Sigmoid colon (tissue), 7 donors: ENCODE data around the gene SDK2. TPM values are rescaled to one million over a fixed set of nuclear protein-coding genes. Genes with fewer than 3 reads are reported as not detected.

Experiments used
- DNase-seq: peaks from one replicate; pipeline ENCODE4 v3.0.0-alpha.2; 2019
- H3K27ac ChIP-seq, 4 donors: fragments of 200-600 bp; sonication (generic); one replicate each; pipeline ENCODE4 v1.5.1; 2016 to 2019; ENCODE audit warnings: mild to moderate bottlenecking in 1 of 4
- H3K27me3 ChIP-seq, 3 donors: fragments of 200-600 bp; sonication (generic); one replicate each; pipeline ENCODE4 v1.5.1; 2019; ENCODE audit warnings: mild to moderate bottlenecking in 1 of 3
- H3K36me3 ChIP-seq, 4 donors: fragments of 200-600 bp; sonication (generic); one replicate each; pipeline ENCODE4 v1.5.1; 2016 to 2019
- H3K4me1 ChIP-seq, 4 donors: fragments of 200-600 bp; sonication (generic); one replicate each; pipeline ENCODE4 v1.5.1; 2017 to 2019
- H3K4me3 ChIP-seq, 4 donors: fragments of 200-600 bp; sonication (generic); one replicate each; pipeline ENCODE4 v1.5.1; 2017 to 2019; ENCODE audit warnings: mild to moderate bottlenecking in 2 of 4, moderate library complexity in 1 of 4
- H3K9me3 ChIP-seq, 4 donors: fragments of 200-600 bp in 3 of 4; sonication (generic) in 3 of 4; one replicate each; pipeline versions ENCODE4 v1.5.1 to v1.6.1; 2013 to 2019
- CTCF ChIP-seq, 4 experiments: fragments of 450-650 bp in 3 of 4; fragments of 200-600 bp in 1 of 4; IDR thresholded peaks; one replicate each; pipeline ENCODE4 v1.5.1; 2016 to 2019; ENCODE audit warnings: antibody characterized with exemption in 4 of 4, mild to moderate bottlenecking in 3 of 4, moderate library complexity in 2 of 4
- EP300 ChIP-seq, 4 donors: sonication (generic); formaldehyde crosslinking; IDR thresholded peaks; one replicate each; pipeline ENCODE4 v1.6.1; 2017; ENCODE audit warnings: antibody characterized with exemption in 4 of 4
- POLR2A ChIP-seq, 2 donors: fragments of 450-650 bp; IDR thresholded peaks; one replicate each; pipeline ENCODE4 v1.6.1; 2016; ENCODE audit warnings: antibody characterized with exemption in 2 of 2, mild to moderate bottlenecking in 2 of 2, moderate library complexity in 2 of 2
- POLR2AphosphoS5 ChIP-seq, 4 donors: sonication (generic); formaldehyde crosslinking; IDR thresholded peaks; one replicate each; pipeline ENCODE4 v1.6.1; 2017; ENCODE audit warnings: antibody characterized with exemption in 4 of 4
- WGBS, 2 donors: extraction: QIAGEN DNeasy Blood & Tissue Kit; methylation state at CpG; one replicate each; pipeline ENCODE4 v1.1.7; 2013; 5-methylcytosine and 5-hydroxymethylcytosine counted together
- intact Hi-C: fragments of 100-400 bp; cut with DNase I; formaldehyde crosslinking; loops from one replicate; pipeline ENCODE4 v1.15.1; 2023
- polyA plus RNA-seq, 3 donors: library from polyadenylated mRNA; stranded (reverse); fragments of 200-250 nt; gene quantifications; one replicate each; pipeline ENCODE4 v1.2.3, GENCODE V29; 2013
- total RNA-seq, 4 donors: library from RNA; depleted of rRNA; stranded (reverse); fragments of >200 nt; gene quantifications; one replicate each; pipeline ENCODE4 v1.1.0, GENCODE V29; 2016
- donor health status: healthy with polysubstance abuse.
- donor health status: Bipolar disorder and iron deficiency.
- donor health status: healthy.

SDK2 gene
- total and polyA plus RNA-seq, 7 donors, result under 0.01 to 1.9 (median 0.71) TPM

GRCh38 chr17:73568934-73569333 lies 75.3 kb downstream of the SDK2 start:
- DNase-seq, result no peak
- Histone ChIP-seq H3K9me3 (no peaks in the 10 kb centered on the region), H3K27me3 (peaks cover 0 to 9% (median 0%) of the 10 kb centered on the region in 3 donors), H3K4me3 (no peak overlapping the region), H3K4me1 (no peaks in the 10 kb centered on the region), H3K36me3 (no peaks in the 10 kb centered on the region), H3K27ac (no peak overlapping the region)
- 98% methylated on average over 3 of the region's 3 CpGs for whole genome bisulfite sequencing, 2 donors
- TF ChIP-seq CTCF (IDR thresholded peaks at IDR 0.05) (no peak), POLR2AphosphoS5 (IDR thresholded peaks at IDR 0.05) (no peak), POLR2A (IDR thresholded peaks at IDR 0.05) (no peak), EP300 (IDR thresholded peaks at IDR 0.05) (no peak)
- intact Hi-C loops, result no loop called here

GRCh38 chr17:73566905-73567782 lies 77.1 kb downstream of the SDK2 start:
- intact Hi-C loops, result no loop called here
- H3K27me3 ChIP-seq, result peaks cover 0 to 4% (median 0%) of the 10 kb centered on the region in 3 donors
- H3K27ac ChIP-seq, result no peak overlapping the region
- H3K36me3 ChIP-seq, result no peaks in the 10 kb centered on the region
- TF ChIP-seq POLR2A (IDR thresholded peaks at IDR 0.05) (no peak), POLR2AphosphoS5 (IDR thresholded peaks at IDR 0.05) (no peak), CTCF (IDR thresholded peaks at IDR 0.05) (no peak), EP300 (IDR thresholded peaks at IDR 0.05) (no peak)
- DNase-seq, result no peak
- H3K4me1 ChIP-seq, result no peaks in the 10 kb centered on the region
- 59 to 77% methylated on average over 11 of the region's 11 CpGs for WGBS, 2 donors
- H3K9me3 ChIP-seq, result no peaks in the 10 kb centered on the region
- H3K4me3 ChIP-seq, result no peak overlapping the region

- H3K9me3 ChIP-seq, result no peaks in the 10 kb centered on the region
- peaks cover 0 to 18% (median 0%) of the 10 kb centered on the region in 3 donors for H3K27me3 ChIP-seq
- no peaks in the 10 kb centered on the region for H3K36me3 ChIP-seq
- no peak overlapping the region for H3K27ac ChIP-seq
- TF ChIP-seq POLR2AphosphoS5 (IDR thresholded peaks at IDR 0.05) (no peak), POLR2A (IDR thresholded peaks at IDR 0.05) (no peak), CTCF (IDR thresholded peaks at IDR 0.05) (no peak), EP300 (IDR thresholded peaks at IDR 0.05) (no peak)
- intact Hi-C loops, result no loop called here
- no peak for DNase-seq
- no peaks in the 10 kb centered on the region for H3K4me1 ChIP-seq
- WGBS, 2 donors, result 10 to 70% methylated on average over 2 of the region's 2 CpGs
- no peak overlapping the region for H3K4me3 ChIP-seq
Observed at GRCh38 chr17:73564843-73565242, 79.4 kb downstream of the SDK2 start.

GRCh38 chr17:73562896-73563295 lies 81.3 kb downstream of the SDK2 start:
- no peak overlapping the region for H3K4me3 ChIP-seq
- no peak for DNase-seq
- H3K4me1 ChIP-seq, result no peaks in the 10 kb centered on the region
- TF ChIP-seq EP300 (IDR thresholded peaks at IDR 0.05), result no peak
- no peak for TF ChIP-seq POLR2A (IDR thresholded peaks at IDR 0.05)
- TF ChIP-seq CTCF (IDR thresholded peaks at IDR 0.05), result no peak
- TF ChIP-seq POLR2AphosphoS5 (IDR thresholded peaks at IDR 0.05), result no peak
- 84 to 86% methylated on average over 9 of the region's 9 CpGs for WGBS, 2 donors
- H3K9me3 ChIP-seq, result no peaks in the 10 kb centered on the region
- intact Hi-C loops, result no loop called here
- no peaks in the 10 kb centered on the region for H3K36me3 ChIP-seq
- peaks cover 0 to 20% (median 0%) of the 10 kb centered on the region in 3 donors for H3K27me3 ChIP-seq
- no peak overlapping the region for H3K27ac ChIP-seq
